Keratinocyte (primary cell): ENCODE data around the gene SOCS3. TPM values are rescaled to one million over a fixed set of nuclear protein-coding genes. Genes with fewer than 3 reads are reported as not detected.
A peak's percentile ranks its signal among the peaks of the same experiment; 100 is the strongest.

Experiments used
- DNase-seq: peaks from one replicate; pipeline ENCODE4 v3.0.0-alpha.2; 2011; ENCODE audit warnings: low read depth, missing footprints, low spot score
- FAIRE-seq: peaks from 2 replicates; lab custom pipeline; 2011; peaks lifted over from hg19 to GRCh38; lab: Jason Lieb, UNC
- H2AFZ ChIP-seq: 2 replicates; pipeline ENCODE4 v1.6.0; 2012; ENCODE audit warnings: low read length, control low read depth, inconsistent platforms; ENCODE audit not compliant: control insufficient read depth
- H3K27ac ChIP-seq: 2 replicates; pipeline ENCODE4 v1.5.1; 2011; ENCODE audit warnings: low read length; ENCODE audit not compliant: control insufficient read depth, insufficient read depth
- H3K27me3 ChIP-seq: 3 replicates; pipeline ENCODE4 v1.6.0; 2011; ENCODE audit warnings: low read length; ENCODE audit not compliant: control insufficient read depth, insufficient read depth; ENCODE audit errors: extremely low read depth
- H3K36me3 ChIP-seq, 2 experiments: 2 replicates in 1 of 2; 3 replicates in 1 of 2; pipeline ENCODE4 v1.5.1; 2011; ENCODE audit warnings: low read length in 2 of 2, mild to moderate bottlenecking in 1 of 2; ENCODE audit not compliant: control insufficient read depth in 2 of 2, insufficient read depth in 2 of 2; ENCODE audit errors: extremely low read depth in 1 of 2
- H3K4me1 ChIP-seq: 3 replicates; pipeline ENCODE4 v1.5.1; 2011; ENCODE audit warnings: low read length; ENCODE audit not compliant: control insufficient read depth, insufficient read depth; ENCODE audit errors: extremely low read depth
- H3K4me2 ChIP-seq: 3 replicates; pipeline ENCODE4 v1.6.0; 2011; ENCODE audit warnings: low read depth, low read length; ENCODE audit not compliant: control insufficient read depth, insufficient read depth; ENCODE audit errors: extremely low read depth
- H3K4me3 ChIP-seq, 3 experiments: fragments of 200-600 bp in 1 of 3; sonication (generic) in 1 of 3; 2 replicates in 2 of 3; 3 replicates in 1 of 3; pipeline ENCODE4 v1.5.1; 2011 to 2016; ENCODE audit warnings: low read length in 3 of 3, mild to moderate bottlenecking in 3 of 3, control low read depth in 2 of 3, inconsistent platforms in 1 of 3, low read depth in 1 of 3, mixed read lengths in 1 of 3, mixed run types in 1 of 3, moderate library complexity in 1 of 3; ENCODE audit not compliant: control insufficient read depth in 2 of 3, insufficient read depth in 2 of 3; ENCODE audit errors: extremely low read depth in 1 of 3
- H3K79me2 ChIP-seq: 2 replicates; pipeline ENCODE4 v1.6.0; 2012; ENCODE audit warnings: low read length; ENCODE audit not compliant: control insufficient read depth, insufficient read depth
- H3K9ac ChIP-seq: 3 replicates; pipeline ENCODE4 v1.6.0; 2011; ENCODE audit warnings: low read length; ENCODE audit not compliant: control insufficient read depth, insufficient read depth; ENCODE audit errors: extremely low read depth
- H3K9me1 ChIP-seq: 3 replicates; pipeline ENCODE4 v1.6.0; 2011; ENCODE audit warnings: low read length; ENCODE audit not compliant: control insufficient read depth, insufficient read depth; ENCODE audit errors: extremely low read depth
- H3K9me3 ChIP-seq: 2 replicates; pipeline ENCODE4 v1.5.1; 2012; ENCODE audit warnings: low read depth, low read length; ENCODE audit not compliant: control insufficient read depth
- H4K20me1 ChIP-seq: 3 replicates; pipeline ENCODE4 v1.6.0; 2011; ENCODE audit warnings: low read length; ENCODE audit not compliant: control insufficient read depth, insufficient read depth; ENCODE audit errors: extremely low read depth
- EZH2 ChIP-seq: IDR thresholded peaks from one replicate; pipeline ENCODE4 v1.6.1; 2012; ENCODE audit warnings: inconsistent platforms, mild to moderate bottlenecking, low read length, moderate library complexity
- dilution Hi-C: fragments of 300-500 bp; cut with MboI; formaldehyde crosslinking; loops from one replicate; pipeline ENCODE4 v1.7.0; 2020; ENCODE audit warnings: low sequenced_read_pairs; ENCODE audit not compliant: extremely low pct_ligation_motif_present
- polyA plus RNA-seq, 5 experiments: library from polyadenylated mRNA; depleted of rRNA in 3 of 5; stranded (reverse) in 3 of 5; stranded (forward) in 1 of 5; unstranded in 1 of 5; fragments of >200 nt; gene quantifications; 1 replicate in 1 of 5; 2 replicates in 3 of 5; 3 replicates in 1 of 5; pipeline versions ENCODE4 v1.2.1 to v1.2.3, GENCODE V29; 2011 to 2012; ENCODE audit warnings: missing spikeins in 2 of 5, low read depth in 1 of 5, low replicate concordance in 1 of 5
- TF ChIP-seq, protein P1 (sequence below), 3 experiments: IDR thresholded peaks in 1 of 3; conservative IDR thresholded peaks in 1 of 3; optimal IDR thresholded peaks in 1 of 3; 2 replicates in 2 of 3; 3 replicates in 1 of 3; pipeline versions ENCODE3 to v1.5.1; 2011; ENCODE audit warnings: low read length in 3 of 3, mild to moderate bottlenecking in 3 of 3, moderate library complexity in 2 of 3, control low read depth in 1 of 3, inconsistent platforms in 1 of 3; ENCODE audit not compliant: insufficient read depth in 2 of 3; ENCODE audit errors: extremely low read depth in 1 of 3

Gene SOCS3
- polyA plus RNA-seq, 1 donor (not counting 4 experiments of a cell fraction or from before 2014, with no cell fraction given) = 9.4 TPM

DNA sequence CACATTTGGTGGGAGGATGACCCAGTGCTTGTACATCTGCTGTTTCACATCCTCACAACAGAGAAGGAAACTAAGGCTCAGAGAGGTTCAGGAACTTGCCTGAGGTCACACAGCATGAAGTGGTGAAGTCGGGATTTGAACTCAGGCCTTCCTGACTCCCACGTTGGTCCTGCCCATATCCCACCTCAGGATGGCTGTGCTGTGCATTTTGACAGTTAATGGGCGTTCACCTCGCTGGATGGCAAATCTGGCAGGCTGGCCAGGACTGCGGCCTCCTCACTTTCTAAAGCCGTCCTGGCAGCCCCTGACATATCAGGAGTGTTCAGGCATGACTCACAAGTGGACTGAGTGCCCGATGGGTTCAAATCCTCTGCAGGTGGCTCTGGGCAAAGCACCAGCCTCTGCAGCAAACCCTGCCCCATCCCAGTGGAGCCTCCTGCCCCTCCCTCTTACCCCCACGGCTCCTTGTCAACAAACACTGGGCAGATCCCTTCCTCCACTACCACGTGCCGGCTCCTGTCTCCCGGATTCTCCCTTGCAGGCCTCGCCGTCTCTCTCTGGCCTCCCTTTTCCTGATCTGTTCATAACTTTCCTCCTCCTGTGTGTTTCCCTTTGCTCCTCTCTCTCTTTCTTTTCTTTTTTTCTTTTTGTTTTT lies 29.2 kb downstream of the SOCS3 start:
- H3K9me3 ChIP-seq = no peaks in the 10 kb centered on the region
- H3K27ac ChIP-seq = no peak overlapping the region
- DNase-seq (no peak), FAIRE-seq (no peak)
- H3K4me2 ChIP-seq = no peak overlapping the region
- no peaks in the 10 kb centered on the region for H4K20me1 ChIP-seq
- H3K27me3 ChIP-seq = no peaks in the 10 kb centered on the region
- H3K36me3 ChIP-seq = no peaks in the 10 kb centered on the region
- no peak for TF ChIP-seq EZH2
- TF ChIP-seq, protein P1, sequence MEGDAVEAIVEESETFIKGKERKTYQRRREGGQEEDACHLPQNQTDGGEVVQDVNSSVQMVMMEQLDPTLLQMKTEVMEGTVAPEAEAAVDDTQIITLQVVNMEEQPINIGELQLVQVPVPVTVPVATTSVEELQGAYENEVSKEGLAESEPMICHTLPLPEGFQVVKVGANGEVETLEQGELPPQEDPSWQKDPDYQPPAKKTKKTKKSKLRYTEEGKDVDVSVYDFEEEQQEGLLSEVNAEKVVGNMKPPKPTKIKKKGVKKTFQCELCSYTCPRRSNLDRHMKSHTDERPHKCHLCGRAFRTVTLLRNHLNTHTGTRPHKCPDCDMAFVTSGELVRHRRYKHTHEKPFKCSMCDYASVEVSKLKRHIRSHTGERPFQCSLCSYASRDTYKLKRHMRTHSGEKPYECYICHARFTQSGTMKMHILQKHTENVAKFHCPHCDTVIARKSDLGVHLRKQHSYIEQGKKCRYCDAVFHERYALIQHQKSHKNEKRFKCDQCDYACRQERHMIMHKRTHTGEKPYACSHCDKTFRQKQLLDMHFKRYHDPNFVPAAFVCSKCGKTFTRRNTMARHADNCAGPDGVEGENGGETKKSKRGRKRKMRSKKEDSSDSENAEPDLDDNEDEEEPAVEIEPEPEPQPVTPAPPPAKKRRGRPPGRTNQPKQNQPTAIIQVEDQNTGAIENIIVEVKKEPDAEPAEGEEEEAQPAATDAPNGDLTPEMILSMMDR (optimal IDR thresholded peaks at IDR 0.05 in 1 of 3, IDR thresholded peaks at IDR 0.05 in 1 of 3, conservative IDR thresholded peaks at IDR 0.05 in 1 of 3; ENCODE audit: extremely low read depth in 1 of 3, insufficient read depth in 2 of 3, low read length in 3 of 3) = no peak
- dilution Hi-C loops = no loop called here
- H3K9me1 ChIP-seq = no peaks in the 10 kb centered on the region
- H3K79me2 ChIP-seq = no peaks in the 10 kb centered on the region
- peaks cover 27% of the 10 kb centered on the region for H3K4me1 ChIP-seq
- no peak overlapping the region for H2AFZ ChIP-seq
- H3K4me3 ChIP-seq = no peak overlapping the region
- no peak overlapping the region for H3K9ac ChIP-seq

DNA sequence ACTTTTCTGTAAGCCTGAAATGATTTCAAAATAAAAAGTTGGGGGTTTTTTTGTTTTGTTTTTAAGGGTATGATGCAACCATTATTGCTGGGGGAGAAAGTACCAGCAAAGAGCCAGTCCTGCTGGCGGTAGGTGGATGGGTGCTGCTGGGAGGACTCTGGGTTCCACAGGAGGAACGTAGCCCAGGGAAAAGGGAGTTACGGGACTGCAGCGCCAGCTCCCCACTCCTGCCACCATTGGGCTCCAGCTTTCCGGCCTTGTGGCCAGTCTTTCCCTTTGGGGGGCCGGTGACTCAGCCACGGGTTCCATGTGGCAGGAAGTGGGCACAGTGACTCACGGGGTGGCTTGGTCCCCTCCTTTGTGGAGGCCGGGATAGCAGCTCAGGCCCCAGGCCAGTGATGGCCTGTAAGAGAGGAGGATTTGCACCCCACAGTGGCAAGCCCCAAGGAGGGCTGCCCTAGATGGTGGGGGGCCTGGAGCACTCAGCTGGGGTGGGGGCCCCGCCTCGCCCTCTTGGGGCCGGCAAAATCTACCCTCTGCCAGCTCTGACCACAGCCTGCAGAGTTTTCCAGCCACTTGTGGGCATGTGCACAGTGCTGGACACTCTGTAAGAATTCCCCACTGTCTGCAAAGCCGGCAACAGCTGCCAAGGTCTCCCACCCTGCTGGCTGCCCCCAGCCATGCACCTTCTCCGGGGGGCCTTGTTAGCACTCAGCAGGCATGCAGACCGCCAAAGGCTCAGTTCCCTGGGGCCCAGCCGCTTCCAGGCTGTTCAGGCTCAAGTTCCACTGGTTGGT lies 30.4 kb downstream of the SOCS3 start:
- no peaks in the 10 kb centered on the region for H3K79me2 ChIP-seq
- no peaks in the 10 kb centered on the region for H3K9me3 ChIP-seq

More for the DNA sequence above, 30.4 kb downstream of the SOCS3 start:
- dilution Hi-C loops = no loop called here
- H3K9me1 ChIP-seq = no peaks in the 10 kb centered on the region
- no peaks in the 10 kb centered on the region for H3K27me3 ChIP-seq
- no peaks in the 10 kb centered on the region for H4K20me1 ChIP-seq
- H2AFZ ChIP-seq = peak overlapping the region; percentile 17
- H3K36me3 ChIP-seq = no peaks in the 10 kb centered on the region
- DNase-seq (no peak), FAIRE-seq (no peak)
- TF ChIP-seq, protein P1 (optimal IDR thresholded peaks at IDR 0.05 in 1 of 3, IDR thresholded peaks at IDR 0.05 in 1 of 3, conservative IDR thresholded peaks at IDR 0.05 in 1 of 3; ENCODE audit: extremely low read depth in 1 of 3, insufficient read depth in 2 of 3, low read length in 3 of 3) = no peak
- TF ChIP-seq EZH2 = no peak
- no peak overlapping the region for H3K4me3 ChIP-seq
- peak overlapping the region; percentile 47 for H3K4me2 ChIP-seq
- peaks cover 31% of the 10 kb centered on the region for H3K4me1 ChIP-seq
- H3K27ac ChIP-seq = no peak overlapping the region
- no peak overlapping the region for H3K9ac ChIP-seq
